Measurements from ENCODE around the gene GOLGA6L4. TPM values are rescaled to one million over a fixed set of nuclear protein-coding genes. Genes with fewer than 3 reads are reported as not detected.
"Not testable (repeated sequence)": the region's sequence is repeated elsewhere in the genome, so short reads cannot be mapped to it uniquely, and the experiment has no call there.

GOLGA6L4 gene
- total RNA-seq (4.9 TPM), polyA plus RNA-seq (2.0 TPM)

GRCh38 chr15:84235573-84235972 lies at the start of gene GOLGA6L4:
Gene GOLGA6L4 (plus strand): TSS chr15:84235773. CDS start chr15:84235835, 62 bp downstream.
- H3K4me1 ChIP-seq (ENCODE audit: insufficient read depth); H3K27ac ChIP-seq (ENCODE audit: low read depth); H3K36me3 ChIP-seq (ENCODE audit: insufficient read depth); DNase-seq (ENCODE audit: extremely low spot score); H3K4me3 ChIP-seq (ENCODE audit: low read depth, low read length): not testable (repeated sequence)
- no CpG with 5 or more reads among the region's 13 CpGs for WGBS

DNA sequence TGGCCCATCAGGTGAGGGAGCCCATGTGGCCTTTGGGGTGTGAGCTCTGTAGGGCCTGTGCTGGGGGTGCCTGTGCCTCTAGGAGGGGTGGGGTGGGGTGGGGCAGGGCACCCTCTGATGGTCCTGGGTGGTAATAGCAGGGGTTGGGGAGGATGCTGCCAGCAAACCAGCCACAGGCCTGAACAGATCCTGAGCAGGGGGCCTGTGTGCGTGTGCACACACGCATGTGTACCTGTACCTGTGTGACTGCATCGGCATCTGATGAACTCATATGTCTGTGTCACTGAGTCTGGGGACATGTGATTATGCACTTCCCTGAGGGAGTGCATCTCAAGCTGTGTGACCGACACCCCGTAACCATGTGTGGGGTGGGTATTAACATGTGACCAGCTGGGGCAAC lies 42.6 kb upstream of the GOLGA6L4 start:
- DNase-seq (ENCODE audit: extremely low spot score); H3K36me3 ChIP-seq (ENCODE audit: insufficient read depth); H3K4me3 ChIP-seq (ENCODE audit: low read depth, low read length); H3K4me1 ChIP-seq (ENCODE audit: insufficient read depth); H3K27ac ChIP-seq (ENCODE audit: low read depth): not testable (repeated sequence)
- no CpG with 5 or more reads among the region's 5 CpGs for WGBS

- DNase-seq (ENCODE audit: extremely low spot score); H3K36me3 ChIP-seq (ENCODE audit: insufficient read depth); H3K4me3 ChIP-seq (ENCODE audit: low read depth, low read length); H3K4me1 ChIP-seq (ENCODE audit: insufficient read depth); H3K27ac ChIP-seq (ENCODE audit: low read depth): not testable (repeated sequence)
- no CpG with 5 or more reads among the region's 8 CpGs for WGBS
Observed at GRCh38 chr15:84195603-84196002, 40.0 kb upstream of the GOLGA6L4 start.

- not testable (repeated sequence) for H3K36me3 ChIP-seq (ENCODE audit: insufficient read depth); H3K4me3 ChIP-seq (ENCODE audit: low read depth, low read length); DNase-seq (ENCODE audit: extremely low spot score); H3K4me1 ChIP-seq (ENCODE audit: insufficient read depth); H3K27ac ChIP-seq (ENCODE audit: low read depth)
- WGBS, result no CpG with 5 or more reads among the region's 14 CpGs
Observed at GRCh38 chr15:84196530-84197188, 38.9 kb upstream of the GOLGA6L4 start.

- not testable (repeated sequence) for DNase-seq (ENCODE audit: extremely low spot score); H3K4me3 ChIP-seq (ENCODE audit: low read depth, low read length); H3K27ac ChIP-seq (ENCODE audit: low read depth); H3K36me3 ChIP-seq (ENCODE audit: insufficient read depth); H3K4me1 ChIP-seq (ENCODE audit: insufficient read depth)
- no CpG with 5 or more reads among the region's 16 CpGs for WGBS
Observed at GRCh38 chr15:84199865-84200264, 35.7 kb upstream of the GOLGA6L4 start.

- H3K4me1 ChIP-seq (ENCODE audit: insufficient read depth); H3K27ac ChIP-seq (ENCODE audit: low read depth); H3K4me3 ChIP-seq (ENCODE audit: low read depth, low read length); H3K36me3 ChIP-seq (ENCODE audit: insufficient read depth); DNase-seq (ENCODE audit: extremely low spot score): not testable (repeated sequence)
- WGBS, result 47% methylated on average over 3 of the region's 7 CpGs
Observed at GRCh38 chr15:84246441-84246840, 10.9 kb downstream of the GOLGA6L4 start.

Small RNA genes lying within 50 kb of the gene (small RNA-seq; reads per million reads assigned to genes)
- gene RN7SL331P, result not detected
- not detected for gene UBE2Q2P8
